ENCODE results near the gene PCDHGA4.
A peak's percentile ranks its signal among the peaks of the same experiment; 100 is the strongest.

The PCDHGA4 gene

GRCh38 chr5:141355641-141356040 is 820 bp downstream of the PCDHGA4 start:
- H3K4me3 ChIP-seq (ENCODE audit: low read depth, low read length), result no peak overlapping the region
- TF ChIP-seq CTCF (IDR thresholded peaks at IDR 0.05; ENCODE audit: low read depth, low read length), result no peak

GRCh38 chr5:141356133-141356532 is 1.3 kb downstream of the PCDHGA4 start:
- H3K4me3 ChIP-seq (ENCODE audit: low read depth, low read length), result no peak overlapping the region
- TF ChIP-seq CTCF (IDR thresholded peaks at IDR 0.05; ENCODE audit: low read depth, low read length), result no peak

GRCh38 chr5:141356950-141357349 is 2.1 kb downstream of the PCDHGA4 start:
- TF ChIP-seq CTCF (IDR thresholded peaks at IDR 0.05; ENCODE audit: low read depth, low read length), result no peak
- H3K4me3 ChIP-seq (ENCODE audit: low read depth, low read length), result no peak overlapping the region

GRCh38 chr5:141359790-141360426 is 5.1 kb downstream of the PCDHGA4 start, which contains the start of gene PCDHGB2:
TSS of gene PCDHGB2 (plus strand) at chr5:141359994. CDS start at chr5:141360136, 142 bp downstream.
- TF ChIP-seq CTCF (IDR thresholded peaks at IDR 0.05; ENCODE audit: low read depth, low read length), result peak; percentile 33; the same call in 1 of the 2 replicates
- H3K4me3 ChIP-seq (ENCODE audit: low read depth, low read length), result no peak within 1 kb of the TSS

GRCh38 chr5:141360685-141361084 is 5.9 kb downstream of the PCDHGA4 start:
- TF ChIP-seq CTCF (IDR thresholded peaks at IDR 0.05; ENCODE audit: low read depth, low read length), result no peak
- H3K4me3 ChIP-seq (ENCODE audit: low read depth, low read length), result no peak overlapping the region

GRCh38 chr5:141362719-141363118 is 7.9 kb downstream of the PCDHGA4 start:
- H3K4me3 ChIP-seq (ENCODE audit: low read depth, low read length), result no peak overlapping the region
- no peak for TF ChIP-seq CTCF (IDR thresholded peaks at IDR 0.05; ENCODE audit: low read depth, low read length)

- H3K4me3 ChIP-seq (ENCODE audit: low read depth, low read length), result no peak within 1 kb of the TSS
- no peak for TF ChIP-seq CTCF (IDR thresholded peaks at IDR 0.05; ENCODE audit: low read depth, low read length)
Observed at GRCh38 chr5:141363952-141364660, 9.3 kb downstream of the PCDHGA4 start, which contains the start of gene PCDHGA5. TSS of gene PCDHGA5 (plus strand) at chr5:141364162. CDS start at chr5:141364331, 169 bp downstream.

All from WI38 (cell line).